Measurements from ENCODE around the gene C1orf21. TPM values are rescaled to one million over a fixed set of nuclear protein-coding genes. Genes with fewer than 3 reads are reported as not detected.

C1orf21 gene
- total RNA-seq, 2 donors from 2014 or later: 8.3 to 10.2 TPM

DNA sequence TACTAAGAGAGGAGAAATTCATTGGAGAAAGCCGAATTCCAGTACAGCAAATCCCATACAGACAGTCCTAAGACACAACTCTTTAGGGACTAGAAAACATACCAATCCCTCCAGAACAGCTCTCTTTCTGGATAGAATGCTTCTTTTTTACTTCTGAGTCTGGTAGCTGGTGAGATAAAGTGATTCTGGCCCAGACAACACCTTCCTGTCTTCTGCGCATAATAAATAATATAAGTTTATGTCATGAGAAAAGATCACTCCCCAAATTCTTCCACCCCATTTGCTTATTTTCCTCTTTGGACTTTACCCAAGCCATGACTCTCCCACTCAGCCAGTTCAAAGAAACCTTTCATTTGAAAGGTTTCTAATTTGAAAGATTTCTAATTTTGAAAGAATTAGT lies 269.4 kb downstream of the C1orf21 start:
- intact Hi-C loops (cut with DNase I): no loop called here
- Histone ChIP-seq H3K4me3 (no peak overlapping the region), H3K9me3 (no peaks in the 10 kb centered on the region), H3K27me3 (no peaks in the 10 kb centered on the region), H3K27ac (no peak overlapping the region), H3K4me1 (no peaks in the 10 kb centered on the region), H3K36me3 (replicated peaks in 1 of 2; ENCODE audit: insufficient read depth in 1 of 2, low read depth in 2 of 2) (no peaks in the 10 kb centered on the region)
- TF ChIP-seq POLR2A (IDR thresholded peaks at IDR 0.05): no peak
- TF ChIP-seq, protein P1, sequence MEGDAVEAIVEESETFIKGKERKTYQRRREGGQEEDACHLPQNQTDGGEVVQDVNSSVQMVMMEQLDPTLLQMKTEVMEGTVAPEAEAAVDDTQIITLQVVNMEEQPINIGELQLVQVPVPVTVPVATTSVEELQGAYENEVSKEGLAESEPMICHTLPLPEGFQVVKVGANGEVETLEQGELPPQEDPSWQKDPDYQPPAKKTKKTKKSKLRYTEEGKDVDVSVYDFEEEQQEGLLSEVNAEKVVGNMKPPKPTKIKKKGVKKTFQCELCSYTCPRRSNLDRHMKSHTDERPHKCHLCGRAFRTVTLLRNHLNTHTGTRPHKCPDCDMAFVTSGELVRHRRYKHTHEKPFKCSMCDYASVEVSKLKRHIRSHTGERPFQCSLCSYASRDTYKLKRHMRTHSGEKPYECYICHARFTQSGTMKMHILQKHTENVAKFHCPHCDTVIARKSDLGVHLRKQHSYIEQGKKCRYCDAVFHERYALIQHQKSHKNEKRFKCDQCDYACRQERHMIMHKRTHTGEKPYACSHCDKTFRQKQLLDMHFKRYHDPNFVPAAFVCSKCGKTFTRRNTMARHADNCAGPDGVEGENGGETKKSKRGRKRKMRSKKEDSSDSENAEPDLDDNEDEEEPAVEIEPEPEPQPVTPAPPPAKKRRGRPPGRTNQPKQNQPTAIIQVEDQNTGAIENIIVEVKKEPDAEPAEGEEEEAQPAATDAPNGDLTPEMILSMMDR (IDR thresholded peaks at IDR 0.05): no peak
- DNase-seq: no peak
- no peak for ATAC-seq
- WGBS, 2 donors: 81 to 82% methylated on average over 2 of the region's 2 CpGs

DNA sequence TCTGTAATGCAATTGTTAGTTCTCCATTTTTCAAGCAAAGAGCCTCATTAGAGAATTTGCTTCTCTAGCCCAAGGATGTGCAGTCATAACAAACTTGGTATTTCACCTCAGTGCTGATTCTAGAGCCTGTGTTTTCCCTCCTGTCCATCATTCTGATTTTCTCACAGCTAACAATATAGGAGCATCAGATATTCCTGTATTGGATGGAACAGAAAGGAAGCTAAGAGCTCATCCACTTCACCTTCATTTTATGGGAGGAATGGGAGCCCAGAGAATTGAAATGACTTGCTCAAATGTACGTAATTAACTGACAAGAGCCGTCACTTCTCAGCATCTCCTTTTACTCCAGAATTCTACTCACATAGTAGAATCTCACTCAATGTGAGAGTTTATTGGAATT lies 271.2 kb downstream of the C1orf21 start:
- no peak for DNase-seq
- no peak for ATAC-seq
- no peak for TF ChIP-seq POLR2A (IDR thresholded peaks at IDR 0.05)
- TF ChIP-seq, protein P1 (IDR thresholded peaks at IDR 0.05): no peak
- intact Hi-C loops (cut with DNase I): no loop called here
- H3K4me1 ChIP-seq: no peaks in the 10 kb centered on the region
- no peaks in the 10 kb centered on the region for H3K36me3 ChIP-seq (replicated peaks in 1 of 2; ENCODE audit: insufficient read depth in 1 of 2, low read depth in 2 of 2)
- H3K27ac ChIP-seq: no peak overlapping the region
- H3K9me3 ChIP-seq: no peaks in the 10 kb centered on the region
- no peak overlapping the region for H3K4me3 ChIP-seq
- 91 to 95% methylated on average over 2 of the region's 2 CpGs for WGBS, 2 donors
- no peaks in the 10 kb centered on the region for H3K27me3 ChIP-seq

DNA sequence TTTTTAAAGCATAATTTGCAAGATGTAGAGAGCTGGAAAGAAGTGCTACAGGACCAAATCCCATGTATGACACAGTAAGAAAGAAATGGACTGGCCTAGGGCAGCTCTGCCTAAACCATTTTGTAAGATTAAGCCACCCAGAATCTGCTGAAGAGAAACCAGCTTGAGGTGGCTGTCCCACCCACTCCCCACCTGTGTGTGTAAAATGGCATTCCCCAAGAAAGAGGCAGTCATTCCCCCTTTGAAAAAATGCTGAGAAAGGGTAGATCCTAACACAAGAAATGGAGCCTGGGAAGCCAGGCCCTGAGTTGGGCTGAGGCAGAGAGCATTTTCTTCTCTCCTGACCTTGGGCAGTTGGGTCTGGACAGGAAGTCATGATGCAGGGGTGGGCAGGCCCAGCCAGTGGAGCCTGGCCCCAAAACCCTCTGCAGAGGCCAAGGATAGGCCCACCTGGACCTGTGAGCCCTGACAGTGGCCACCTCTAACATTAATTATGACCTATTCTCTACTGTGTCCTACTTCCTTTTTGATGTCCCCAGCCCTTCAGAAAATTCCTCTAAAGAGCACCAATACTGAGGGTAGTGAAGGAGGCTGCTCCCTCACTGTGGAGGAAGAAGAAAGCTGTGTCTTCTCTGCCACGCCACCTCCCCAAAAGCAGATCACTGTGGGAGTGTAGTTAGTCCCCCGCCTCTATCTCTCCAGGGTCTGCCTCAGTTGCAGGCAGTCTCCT lies 273.8 kb downstream of the C1orf21 start:
- no peak overlapping the region for H3K4me3 ChIP-seq
- H3K9me3 ChIP-seq: no peaks in the 10 kb centered on the region
- DNase-seq (no peak), ATAC-seq (no peak)
- no peak overlapping the region for H3K27ac ChIP-seq
- peaks cover 12% of the 10 kb centered on the region for H3K4me1 ChIP-seq
- intact Hi-C loops (cut with DNase I): loop anchor here (10.0 kb wide), 2 partner anchors 416 to 586 kb away; no protein-coding TSS in a partner anchor
- 79 to 97% methylated on average over 2 of the region's 2 CpGs for WGBS, 2 donors
- no peaks in the 10 kb centered on the region for H3K36me3 ChIP-seq (replicated peaks in 1 of 2; ENCODE audit: insufficient read depth in 1 of 2, low read depth in 2 of 2)
- TF ChIP-seq, protein P1 (IDR thresholded peaks at IDR 0.05): no peak
- no peak for TF ChIP-seq POLR2A (IDR thresholded peaks at IDR 0.05)
- H3K27me3 ChIP-seq: no peaks in the 10 kb centered on the region

DNA sequence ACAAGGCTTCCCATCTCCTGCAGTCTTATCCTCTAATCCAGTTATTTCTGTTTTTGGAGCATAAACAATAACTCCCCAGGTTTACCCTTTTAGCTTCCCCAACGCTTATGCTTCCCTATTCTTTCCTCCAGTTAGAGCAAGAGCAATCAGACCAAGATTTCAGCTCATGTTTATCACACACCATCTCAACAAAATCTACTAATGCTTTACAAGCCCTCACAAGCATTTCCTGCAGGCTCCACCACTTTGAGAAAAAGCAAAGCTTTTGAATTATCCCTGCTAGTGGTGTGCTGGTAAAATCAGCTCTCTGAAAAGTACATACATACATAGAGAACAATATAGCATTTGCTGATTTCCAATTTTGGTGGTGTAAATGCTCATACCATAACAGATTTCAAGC lies 275.0 kb downstream of the C1orf21 start:
- TF ChIP-seq, protein P1 (IDR thresholded peaks at IDR 0.05): no peak
- no peak for TF ChIP-seq POLR2A (IDR thresholded peaks at IDR 0.05)
- H3K36me3 ChIP-seq (replicated peaks in 1 of 2; ENCODE audit: insufficient read depth in 1 of 2, low read depth in 2 of 2): no peaks in the 10 kb centered on the region

More for the DNA sequence above, 275.0 kb downstream of the C1orf21 start:
- no peak overlapping the region for H3K4me3 ChIP-seq
- DNase-seq (no peak), ATAC-seq (no peak)
- WGBS, 2 donors: 35 to 91% methylated on average over 1 of the region's 1 CpG
- H3K9me3 ChIP-seq: no peaks in the 10 kb centered on the region
- intact Hi-C loops (cut with DNase I): loop anchor here (10.0 kb wide), 2 partner anchors 417 to 587 kb away; no protein-coding TSS in a partner anchor
- no peak overlapping the region for H3K27ac ChIP-seq
- H3K4me1 ChIP-seq: peaks cover 12% of the 10 kb centered on the region
- H3K27me3 ChIP-seq: no peaks in the 10 kb centered on the region

All from body of pancreas (tissue), 4 donors.